Left renal cortex interstitium (tissue), 4 donors: ENCODE results near the gene NADK. TPM values are rescaled to one million over a fixed set of nuclear protein-coding genes. Genes with fewer than 3 reads are reported as not detected.
"Not testable (repeated sequence)": the region's sequence is repeated elsewhere in the genome, so short reads cannot be mapped to it uniquely, and the experiment has no call there.

Experiments
- DNase-seq, 4 donors: peaks; one replicate each; pipeline ENCODE4 v3.0.0-alpha.2; 2013; ENCODE audit warnings: low read depth in 4 of 4, low spot score in 2 of 4, missing footprints in 1 of 4
- polyA plus RNA-seq, 4 donors: library from polyadenylated mRNA; unstranded; fragments of 120-200 nt; gene quantifications; one replicate each; pipeline ENCODE4 v1.2.1, GENCODE V29; 2013; ENCODE audit not compliant: insufficient read length in 4 of 4

NADK gene
- polyA plus RNA-seq, 4 donors: 40.8 to 62.0 (median 50.9) TPM

DNA sequence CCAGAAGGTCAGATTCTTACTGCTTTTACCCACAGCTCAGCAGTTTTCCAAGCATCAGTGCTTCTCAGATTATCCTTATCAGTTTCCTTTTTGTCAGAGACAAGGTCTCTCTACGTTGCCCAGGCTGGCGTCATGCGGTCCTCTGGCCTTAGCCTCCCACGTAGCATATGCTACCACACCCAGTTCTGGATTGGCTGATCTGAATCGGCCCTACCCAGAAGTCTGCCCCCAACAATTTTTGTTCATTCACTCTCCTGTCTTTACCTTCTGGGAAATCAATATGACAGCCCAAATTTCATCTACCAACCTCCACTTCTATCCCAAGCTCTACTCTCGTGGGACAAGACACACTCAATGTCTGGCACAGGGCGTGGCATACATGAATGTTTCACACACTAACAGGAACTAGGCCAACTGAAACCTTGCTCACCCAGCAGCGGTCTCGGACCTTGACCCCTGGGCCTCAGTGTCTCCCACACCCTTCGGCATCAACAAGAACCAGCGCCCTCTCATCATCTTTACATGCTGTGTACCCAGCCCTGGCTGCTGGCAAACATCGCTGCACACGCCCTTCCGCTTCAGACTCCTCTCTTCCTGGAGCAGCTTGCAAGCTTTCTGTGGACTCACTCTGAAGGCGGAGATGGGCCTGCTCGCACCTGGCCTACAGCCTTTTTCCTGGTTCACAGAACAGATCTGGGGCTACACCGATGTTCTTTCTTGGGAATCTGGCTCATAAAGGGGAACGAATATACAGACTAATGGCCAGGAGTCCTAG lies 63.0 kb downstream of the NADK start:
- DNase-seq: not testable (repeated sequence)

DNA sequence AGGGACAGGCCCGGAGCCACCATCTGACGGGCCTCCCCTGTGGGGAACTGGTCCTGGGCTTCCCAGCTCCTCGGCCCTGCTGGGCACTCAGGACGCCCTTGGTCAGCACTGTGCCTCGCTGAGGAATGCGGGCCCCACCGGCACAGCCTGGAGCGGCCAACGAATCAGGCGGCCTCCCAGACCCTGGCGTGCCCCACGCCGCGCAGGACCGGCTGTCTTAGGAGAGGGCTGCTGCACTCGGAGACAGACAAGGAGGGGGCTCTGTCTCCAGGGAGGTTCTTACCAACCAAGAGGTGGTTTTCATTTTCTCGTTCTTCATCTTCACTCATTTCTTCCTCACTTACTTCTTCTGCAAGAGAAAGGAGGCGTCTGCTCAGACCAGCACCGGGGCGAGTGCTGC lies 70.4 kb downstream of the NADK start:
- DNase-seq: not testable (repeated sequence)

DNA sequence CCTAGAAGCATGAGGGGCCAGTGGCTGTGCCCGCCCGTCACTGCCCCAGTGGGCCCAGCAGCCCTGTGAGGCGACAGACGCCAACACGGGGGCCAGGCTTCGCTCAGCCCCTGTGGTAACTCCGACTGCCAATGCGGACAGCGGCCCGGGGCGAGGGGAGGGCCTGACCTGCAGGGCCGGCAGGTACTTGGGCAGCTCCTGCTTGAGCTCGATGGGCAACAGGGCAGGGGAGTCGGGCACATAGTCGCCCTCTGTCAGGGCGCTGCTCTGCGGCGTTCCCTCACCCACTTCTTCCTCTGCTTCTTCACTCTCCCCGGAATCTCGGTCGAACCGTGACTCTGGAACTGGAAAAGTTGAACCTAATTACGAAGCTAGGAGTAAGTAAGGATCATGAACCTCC lies 71.0 kb downstream of the NADK start:
- not testable (repeated sequence) for DNase-seq

DNA sequence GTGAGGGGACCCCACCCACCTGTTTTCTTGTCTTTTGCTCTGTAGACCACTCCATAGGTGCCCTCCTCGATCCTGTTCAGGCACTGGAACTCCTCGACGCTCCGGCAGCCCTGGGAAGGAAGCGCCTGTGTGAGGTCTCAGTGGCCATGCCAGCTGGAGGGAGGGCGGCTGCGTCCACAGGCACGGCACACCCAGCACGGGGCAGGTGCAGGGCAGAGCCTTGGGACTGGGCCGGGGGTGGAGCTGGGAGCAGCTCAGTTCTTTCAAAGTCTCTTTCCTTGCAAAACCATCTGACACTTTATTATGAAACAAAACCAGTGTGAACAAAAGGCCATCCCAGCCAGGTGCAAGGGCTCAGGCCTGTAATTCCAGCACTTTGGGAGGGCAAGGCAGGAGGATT lies 72.6 kb downstream of the NADK start:
- not testable (repeated sequence) for DNase-seq

DNA sequence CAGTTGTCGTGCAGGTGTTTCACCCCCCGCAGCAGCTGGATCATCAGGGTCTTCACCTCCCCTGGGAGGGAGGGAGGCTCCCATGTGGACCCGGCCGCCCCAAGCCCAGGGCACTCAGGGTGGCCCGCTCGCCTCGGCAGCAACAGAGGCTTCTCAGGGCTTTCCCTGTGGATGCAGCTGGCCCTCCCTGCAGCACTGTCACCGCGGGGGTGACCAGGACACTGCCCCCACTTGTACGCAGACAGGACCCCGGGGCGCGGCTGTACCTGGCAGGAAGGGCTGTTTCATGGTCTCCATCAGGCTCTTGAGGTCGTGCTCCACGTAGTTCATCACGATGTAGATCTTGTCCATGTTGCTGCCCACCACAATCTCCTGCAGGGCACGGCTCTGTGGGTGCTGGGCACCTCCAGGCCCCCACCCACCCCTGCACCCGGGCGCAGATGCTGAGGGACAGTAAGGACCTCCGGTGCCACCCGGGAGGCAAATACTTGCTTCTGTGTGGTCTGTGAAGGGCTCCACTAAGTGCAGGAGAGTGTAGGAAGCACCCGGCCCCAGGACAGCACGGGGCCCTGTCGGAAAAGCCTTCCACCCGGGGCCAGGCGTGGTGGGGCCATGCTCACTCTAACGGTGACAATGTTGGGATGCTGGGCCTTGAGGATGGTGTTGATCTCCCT lies 73.8 kb downstream of the NADK start:
- DNase-seq: not testable (repeated sequence)

DNA sequence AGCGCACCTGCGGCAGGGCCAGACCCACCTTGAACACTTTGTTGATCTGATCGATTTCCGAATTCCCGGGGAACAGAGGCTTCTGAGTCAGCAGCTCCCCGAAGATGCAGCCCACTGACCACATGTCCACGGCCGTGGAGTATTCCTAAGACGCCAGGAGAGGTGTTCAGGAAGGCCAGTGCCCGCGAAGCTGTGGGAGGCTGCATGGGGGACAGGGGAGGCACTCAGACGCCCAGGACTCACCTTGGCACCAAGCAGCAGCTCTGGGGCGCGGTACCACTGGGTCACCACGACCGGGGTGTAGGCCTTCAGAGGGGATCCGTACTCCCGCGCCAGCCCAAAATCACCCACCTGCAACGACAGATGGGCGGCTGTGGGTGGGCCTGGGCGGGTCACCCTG lies 74.5 kb downstream of the NADK start:
- no peak for DNase-seq

DNA sequence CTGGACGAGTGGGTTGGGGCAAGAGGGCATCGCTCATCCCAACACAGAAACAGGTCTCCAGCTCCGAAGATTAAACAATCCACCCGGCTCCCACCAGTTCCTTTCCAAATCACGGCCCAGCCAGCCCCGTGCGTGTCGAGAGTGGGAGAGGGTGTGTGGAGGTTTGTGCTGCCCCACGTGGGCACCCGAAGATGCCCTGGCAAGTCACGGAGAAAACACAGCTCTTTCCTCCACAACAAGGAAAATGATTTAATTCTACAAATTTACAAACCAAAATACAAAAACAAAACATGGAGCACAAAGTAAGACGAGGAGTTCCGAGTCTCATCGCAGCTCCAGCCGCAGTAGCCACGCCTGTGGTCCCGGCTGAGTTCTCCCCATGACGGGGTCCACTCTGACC lies 75.8 kb downstream of the NADK start:
- not testable (repeated sequence) for DNase-seq

Other genes starting within 250 kb of the NADK start
- 1 to 10 TPM; 4.3 to 8.4 (median 7.3) TPM for gene TMEM240, start 237.8 kb downstream of the NADK start, polyA plus RNA-seq
- gene SSU72, start 203.6 kb downstream of the NADK start, polyA plus RNA-seq: 10 to 100 TPM; 76.6 to 95.9 (median 82.9) TPM
- 1 to 10 TPM; 1.6 to 5.1 (median 4.0) TPM for gene FNDC10, start 178.3 kb downstream of the NADK start, polyA plus RNA-seq
- 10 to 100 TPM; 23.5 to 90.7 (median 55.8) TPM for gene MIB2, start 163.0 kb downstream of the NADK start, polyA plus RNA-seq
- 10 to 100 TPM; 16.0 to 54.0 (median 37.4) TPM for gene MMP23B, start 146.3 kb downstream of the NADK start, polyA plus RNA-seq
- 10 to 100 TPM; 36.8 to 47.7 (median 42.4) TPM for gene CDK11B, start 119.5 kb downstream of the NADK start, polyA plus RNA-seq
- 100 to 1,000 TPM in 1 of 4 donors, 10 to 100 TPM in 3; 56.5 to 111 (median 82.2) TPM for gene SLC35E2B, start 85.7 kb downstream of the NADK start, polyA plus RNA-seq
- 10 to 100 TPM; 22.8 to 42.1 (median 32.4) TPM for gene CDK11A, start 54.1 kb downstream of the NADK start, polyA plus RNA-seq
- 100 to 1,000 TPM; 261 to 315 (median 282) TPM for gene GNB1, start 112.6 kb upstream of the NADK start, polyA plus RNA-seq
- 1 to 10 TPM in 2 of 4 donors, under 1 TPM in 2; 0.27 to 1.4 (median 0.70) TPM for gene CALML6, start 136.8 kb upstream of the NADK start, polyA plus RNA-seq
- gene TMEM52, start 140.8 kb upstream of the NADK start, polyA plus RNA-seq: 1 to 10 TPM in 3 of 4 donors, under 1 TPM in 1; 0.85 to 2.8 (median 1.5) TPM
- under 1 TPM; 0.45 to 0.68 (median 0.58) TPM for gene CFAP74, start 225.3 kb upstream of the NADK start, polyA plus RNA-seq
- 1 to 10 TPM; 1.4 to 2.2 (median 1.8) TPM for gene GABRD, start 240.9 kb upstream of the NADK start, polyA plus RNA-seq